GM12874 (cell line): ENCODE measurements around the gene EOGT.

Experiments used
- TF ChIP-seq, protein P1 (sequence below): IDR thresholded peaks from 2 replicates; pipeline ENCODE4 v1.5.1; 2011; ENCODE audit warnings: low read depth, mild to moderate bottlenecking, control low read depth, low read length, moderate library complexity; ENCODE audit not compliant: insufficient read depth

The EOGT gene

DNA sequence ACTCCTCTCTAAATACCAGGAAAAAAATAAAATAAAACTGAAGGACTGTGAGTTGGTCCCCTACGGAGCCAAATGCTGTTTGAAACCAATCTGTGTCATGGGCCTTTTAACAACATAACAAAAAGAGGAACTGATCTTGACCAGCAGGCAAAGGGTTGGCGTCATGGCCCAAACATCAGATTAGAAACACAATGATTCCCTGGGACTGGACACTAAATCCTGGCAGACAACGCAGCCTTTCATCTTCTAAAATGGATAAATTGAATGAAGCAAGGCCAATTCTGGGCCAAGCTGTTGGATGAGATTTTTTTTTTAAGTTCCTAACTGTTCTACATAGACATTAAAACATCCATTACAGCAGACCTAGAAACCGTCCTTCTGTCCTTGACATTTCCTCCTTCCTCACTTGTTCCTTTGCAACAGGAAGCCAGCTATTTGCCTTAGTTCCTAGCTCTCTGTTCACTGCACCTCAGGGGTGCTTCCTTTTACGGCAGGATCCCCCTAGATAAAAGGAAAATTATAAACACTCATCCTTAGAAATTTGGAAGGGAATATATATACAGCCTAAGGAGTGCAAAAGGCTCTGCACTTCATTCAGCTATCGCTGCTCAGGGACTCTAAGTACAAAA, 59.6 kb downstream of the EOGT start:
- TF ChIP-seq, protein P1, sequence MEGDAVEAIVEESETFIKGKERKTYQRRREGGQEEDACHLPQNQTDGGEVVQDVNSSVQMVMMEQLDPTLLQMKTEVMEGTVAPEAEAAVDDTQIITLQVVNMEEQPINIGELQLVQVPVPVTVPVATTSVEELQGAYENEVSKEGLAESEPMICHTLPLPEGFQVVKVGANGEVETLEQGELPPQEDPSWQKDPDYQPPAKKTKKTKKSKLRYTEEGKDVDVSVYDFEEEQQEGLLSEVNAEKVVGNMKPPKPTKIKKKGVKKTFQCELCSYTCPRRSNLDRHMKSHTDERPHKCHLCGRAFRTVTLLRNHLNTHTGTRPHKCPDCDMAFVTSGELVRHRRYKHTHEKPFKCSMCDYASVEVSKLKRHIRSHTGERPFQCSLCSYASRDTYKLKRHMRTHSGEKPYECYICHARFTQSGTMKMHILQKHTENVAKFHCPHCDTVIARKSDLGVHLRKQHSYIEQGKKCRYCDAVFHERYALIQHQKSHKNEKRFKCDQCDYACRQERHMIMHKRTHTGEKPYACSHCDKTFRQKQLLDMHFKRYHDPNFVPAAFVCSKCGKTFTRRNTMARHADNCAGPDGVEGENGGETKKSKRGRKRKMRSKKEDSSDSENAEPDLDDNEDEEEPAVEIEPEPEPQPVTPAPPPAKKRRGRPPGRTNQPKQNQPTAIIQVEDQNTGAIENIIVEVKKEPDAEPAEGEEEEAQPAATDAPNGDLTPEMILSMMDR, result no peak

DNA sequence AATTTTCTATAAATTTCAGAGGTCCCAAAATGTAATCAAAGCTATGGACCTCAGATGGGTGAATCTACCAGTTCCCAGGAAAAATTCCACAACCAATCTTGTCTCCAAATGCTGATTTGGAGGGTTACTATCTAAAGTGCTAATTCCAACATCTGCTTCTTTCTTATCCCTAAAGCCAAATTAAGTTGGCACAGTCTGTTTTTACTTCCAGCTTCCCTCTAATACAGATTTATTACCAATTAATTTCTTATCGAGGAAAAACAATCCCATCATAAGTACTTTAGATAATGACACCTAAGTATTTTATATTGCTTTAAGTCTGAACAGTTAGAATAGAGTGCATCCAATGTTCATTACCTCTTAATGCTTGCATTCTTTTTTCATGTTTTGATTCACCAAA, 68.3 kb downstream of the EOGT start:
- TF ChIP-seq, protein P1, result no peak

DNA sequence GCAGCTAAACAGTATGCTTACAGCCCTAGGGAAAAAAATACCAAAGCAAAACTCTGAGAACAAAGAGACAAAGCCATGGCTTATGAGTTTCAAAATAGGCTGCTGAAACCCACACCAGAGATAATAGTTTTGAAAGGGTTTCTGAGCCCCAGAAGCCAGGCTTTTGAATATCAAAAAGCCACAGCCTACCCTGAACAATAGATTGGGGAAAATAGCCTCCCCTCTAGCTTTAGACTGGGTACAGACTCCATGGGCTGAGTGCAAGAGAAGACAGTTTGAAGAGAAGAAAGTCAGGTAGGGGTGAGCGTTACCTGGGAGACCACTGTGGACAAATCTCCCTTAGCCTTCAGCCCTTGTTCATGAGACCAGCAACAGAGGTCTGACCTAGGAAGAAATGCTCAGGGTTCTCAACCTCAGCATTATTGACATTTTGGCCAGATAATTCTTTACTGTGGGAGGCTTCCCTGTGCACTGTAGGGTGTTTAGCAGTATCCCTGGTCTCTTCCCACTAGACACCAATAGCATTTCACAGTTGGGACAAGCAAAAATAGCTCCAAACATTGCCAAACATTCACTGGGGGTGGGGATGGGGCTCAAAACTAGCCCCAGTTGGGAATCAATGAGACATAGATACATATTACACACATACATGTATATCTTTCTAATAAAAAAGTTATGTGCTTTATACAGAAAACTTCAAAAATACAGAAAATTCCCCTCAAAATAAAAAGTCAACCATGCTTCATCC, 69.6 kb downstream of the EOGT start:
- TF ChIP-seq, protein P1, result no peak

DNA sequence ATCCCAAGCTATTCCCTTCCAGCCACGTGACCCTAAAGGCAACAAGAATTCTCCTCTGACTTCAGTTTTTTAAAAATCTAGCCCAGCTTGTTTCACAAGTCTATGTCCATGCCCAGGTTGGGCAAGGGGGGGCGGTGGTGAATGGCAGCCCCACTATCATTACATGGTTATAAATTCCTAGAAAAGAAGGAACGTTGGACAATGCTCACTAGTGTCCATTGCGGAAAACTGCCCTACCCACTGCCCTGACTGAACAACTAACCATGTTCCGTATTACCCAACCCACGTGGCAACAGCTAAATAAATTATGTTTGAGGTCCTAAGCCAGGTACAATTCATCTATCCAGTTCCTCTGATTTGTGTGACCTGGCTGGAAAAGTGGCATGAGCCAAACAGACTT, 72.4 kb downstream of the EOGT start:
- TF ChIP-seq, protein P1, result no peak

DNA sequence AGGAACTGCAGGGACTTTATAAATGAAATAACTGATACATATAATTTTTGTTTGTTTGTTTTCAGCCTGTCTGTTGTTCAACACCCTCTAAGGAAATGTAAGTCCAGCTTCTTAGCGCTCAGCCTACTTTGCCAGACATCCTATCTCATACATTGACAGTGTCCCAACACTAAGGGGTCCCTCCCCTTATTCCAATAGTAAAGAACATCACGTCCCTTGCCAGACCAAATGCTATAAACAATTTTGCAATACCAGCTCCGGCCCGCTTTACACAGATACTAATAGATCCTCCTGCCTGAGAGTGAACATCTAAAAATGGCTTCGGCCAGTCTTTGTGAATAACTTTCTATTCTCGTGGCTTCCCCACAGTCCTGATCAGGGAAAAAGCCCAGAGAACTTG, 76.6 kb downstream of the EOGT start:
- TF ChIP-seq, protein P1, result no peak

DNA sequence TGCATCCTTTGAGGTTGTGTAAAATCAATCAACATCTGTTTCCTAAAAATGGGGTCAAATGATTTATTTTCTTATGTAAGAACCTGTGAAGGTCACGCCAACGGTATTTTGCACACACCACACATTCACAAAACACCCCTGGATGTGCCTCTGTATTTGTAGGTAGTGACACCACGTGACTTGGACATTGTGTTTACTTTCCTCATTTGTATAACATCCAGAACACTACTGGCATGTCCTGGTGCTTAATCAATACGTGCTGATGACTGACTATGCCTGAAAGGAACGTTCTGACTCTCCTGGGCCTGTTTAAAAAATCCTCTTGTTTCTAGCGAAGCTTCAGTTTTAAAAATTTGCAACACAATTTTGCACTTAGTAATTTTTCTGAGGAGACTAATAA, 77.7 kb downstream of the EOGT start:
- TF ChIP-seq, protein P1, result no peak

DNA sequence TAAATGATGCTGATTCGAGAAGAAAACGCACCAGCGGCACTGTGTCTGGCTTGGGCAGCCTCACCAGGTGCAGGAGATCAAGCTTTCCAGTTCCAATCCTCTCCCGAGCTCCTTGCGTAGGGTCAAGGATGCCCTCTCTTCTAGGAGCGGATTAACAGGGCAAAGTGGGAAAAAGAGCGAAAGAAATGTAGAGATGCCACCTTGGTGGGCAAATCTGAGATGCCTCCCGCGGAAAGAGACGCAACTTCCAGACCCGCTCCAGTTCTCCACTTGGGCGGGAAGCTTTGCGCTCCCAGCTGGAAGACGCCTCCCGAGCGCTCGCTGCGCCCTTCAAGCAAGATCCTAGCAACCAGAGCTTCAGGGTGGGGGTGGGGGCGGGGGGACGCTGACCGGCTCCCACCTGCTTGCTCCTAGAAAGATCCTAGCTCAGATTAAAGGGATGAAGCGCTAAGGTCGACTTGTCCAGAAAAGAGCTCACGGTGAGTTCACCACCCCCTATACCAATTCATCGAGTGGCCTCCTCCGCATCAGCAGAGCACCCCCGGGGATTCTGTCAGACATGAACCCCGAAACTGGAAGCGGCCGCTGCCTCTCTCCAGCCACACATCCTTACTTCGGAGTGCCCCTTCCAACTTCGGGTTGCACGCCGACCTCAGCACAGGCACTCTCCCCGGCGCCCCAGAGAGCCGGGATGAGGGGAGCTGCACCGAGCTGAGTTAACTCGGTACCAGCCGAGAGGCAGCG, 81.9 kb downstream of the EOGT start:
- TF ChIP-seq, protein P1, result no peak
